HepG2 (cell line): ENCODE results near the gene BAHD1. TPM values are rescaled to one million over a fixed set of nuclear protein-coding genes. Genes with fewer than 3 reads are reported as not detected.

Source experiments
- ATAC-seq: fragments of 200-7000 bp; cut with Tn5 transposase; 3 replicates; pipeline ENCODE4 v1.9.1; 2020; ENCODE audit warnings: mild to moderate bottlenecking, moderate library complexity
- BruUV-seq: library from RNA; stranded (reverse); fragments of 400-500 nt; replicated peaks from 2 replicates; lab custom pipeline; 2021; lab: Mats Ljungman, UMichigan
- CTCF ChIA-PET: fragments of 300-600 bp; formaldehyde crosslinking; extraction: SDS; loops from one replicate; lab custom pipeline; 2021; ENCODE audit warnings: low total read pairs, inconsistent platforms, low intra/inter-chr PET ratio; lab: Yijun Ruan, JAX
- POLR2A ChIA-PET: fragments of 350-600 bp; sonication (Branson Sonifier 250); formaldehyde crosslinking; loops from one replicate; lab custom pipeline; 2020; ENCODE audit warnings: antibody characterized with exemption, inconsistent platforms; lab: Yijun Ruan, JAX
- DNase-seq: peaks from one replicate; pipeline ENCODE4 v3.0.0-alpha.2; 2015; ENCODE audit warnings: low spot score
- FAIRE-seq: peaks from 3 replicates; lab custom pipeline; 2011; peaks lifted over from hg19 to GRCh38; lab: Jason Lieb, UNC
- H2AFZ ChIP-seq: one replicate; pipeline ENCODE4 v1.6.1; 2011; ENCODE audit warnings: low read length, inconsistent platforms
- H3K27ac ChIP-seq: fragments of 300-600 bp; 3 replicates; pipeline ENCODE4 v1.8.0; 2011; ENCODE audit warnings: mixed run types, mild to moderate bottlenecking, mixed read lengths, low read length, inconsistent platforms; ENCODE audit not compliant: insufficient read depth; ENCODE audit errors: extremely low read length
- H3K27me3 ChIP-seq, 2 experiments: fragments of 200-600 bp in 1 of 2; 2 replicates in 1 of 2; 3 replicates in 1 of 2; pipeline versions ENCODE4 v1.6.0 to v1.8.0; 2011; ENCODE audit warnings: low read length in 2 of 2, mild to moderate bottlenecking in 2 of 2, moderate library complexity in 2 of 2, inconsistent platforms in 1 of 2; ENCODE audit not compliant: insufficient read depth in 2 of 2, control insufficient read depth in 1 of 2
- H3K36me3 ChIP-seq, 2 experiments: fragments of 200-600 bp in 1 of 2; replicated peaks in 1 of 2; 2 replicates in 1 of 2; 3 replicates in 1 of 2; pipeline versions ENCODE4 v1.5.1 to v1.8.0; 2011; ENCODE audit warnings: low read length in 2 of 2, inconsistent platforms in 1 of 2; ENCODE audit not compliant: insufficient read depth in 2 of 2, control insufficient read depth in 1 of 2
- H3K4me1 ChIP-seq: 2 replicates; pipeline ENCODE4 v1.5.1; 2012; ENCODE audit warnings: low read length, inconsistent platforms; ENCODE audit not compliant: insufficient read depth
- H3K4me2 ChIP-seq: 2 replicates; pipeline ENCODE4 v1.6.0; 2011; ENCODE audit warnings: low read depth, low read length, inconsistent platforms
- H3K4me3 ChIP-seq, 3 experiments: fragments of 200-600 bp in 1 of 3; sonication (generic), shearing (Covaris generic) in 1 of 3; replicated peaks in 1 of 3; 2 replicates each; pipeline ENCODE4 v1.5.1; 2011 to 2016; ENCODE audit warnings: low read length in 3 of 3, inconsistent platforms in 2 of 3, low read depth in 2 of 3, mild to moderate bottlenecking in 2 of 3, control low read depth in 1 of 3, mixed read lengths in 1 of 3; ENCODE audit not compliant: insufficient read depth in 1 of 3
- H3K79me2 ChIP-seq: one replicate; pipeline ENCODE4 v1.6.1; 2011; ENCODE audit warnings: low read length, inconsistent platforms; ENCODE audit not compliant: insufficient read depth
- H3K9ac ChIP-seq: 2 replicates; pipeline ENCODE4 v1.6.0; 2011; ENCODE audit warnings: mild to moderate bottlenecking, low read depth, low read length, inconsistent platforms; ENCODE audit not compliant: insufficient read depth
- H3K9me3 ChIP-seq: 2 replicates; pipeline ENCODE4 v1.5.1; 2012; ENCODE audit warnings: mild to moderate bottlenecking, low read length
- H4K20me1 ChIP-seq: 2 replicates; pipeline ENCODE4 v1.6.0; 2011; ENCODE audit warnings: inconsistent platforms, mild to moderate bottlenecking, low read length, moderate library complexity; ENCODE audit not compliant: insufficient read depth
- CSRNP1 ChIP-seq: sonication (generic); formaldehyde crosslinking; IDR thresholded peaks from 2 replicates; pipeline ENCODE4 v1.8.1; 2023; ENCODE audit warnings: mild to moderate bottlenecking, missing genetic modification reagents
- DNMT1 ChIP-seq: sonication (generic); formaldehyde crosslinking; IDR thresholded peaks from 2 replicates; pipeline ENCODE4 v1.5.1; 2020; ENCODE audit warnings: mild to moderate bottlenecking, missing genetic modification reagents
- EP300 ChIP-seq, 3 experiments: sonication (generic) in 1 of 3; formaldehyde crosslinking in 1 of 3; IDR thresholded peaks; 2 replicates each; pipeline versions ENCODE4 v1.5.1 to v1.6.1; 2011 to 2020; ENCODE audit warnings: low read depth in 2 of 3, low read length in 2 of 3, borderline replicate concordance in 1 of 3, improper control_type of control experiment in 1 of 3, mild to moderate bottlenecking in 1 of 3, missing genetic modification reagents in 1 of 3, moderate library complexity in 1 of 3
- MLXIP ChIP-seq: sonication (generic); formaldehyde crosslinking; IDR thresholded peaks from 2 replicates; pipeline ENCODE4 v1.9.0; 2021; ENCODE audit warnings: missing genetic modification reagents, borderline replicate concordance
- MNT ChIP-seq: fragments of 450-650 bp; IDR thresholded peaks from 2 replicates; pipeline ENCODE4 v1.6.1; 2016
- PAXIP1 ChIP-seq: sonication (generic); formaldehyde crosslinking; conservative IDR thresholded peaks from 2 replicates; pipeline ENCODE4 v1.4.0; 2020; ENCODE audit warnings: mild to moderate bottlenecking, missing genetic modification reagents, moderate library complexity
- RBAK ChIP-seq: sonication (generic); formaldehyde crosslinking; IDR thresholded peaks from 2 replicates; pipeline ENCODE4 v1.5.1; 2020; ENCODE audit warnings: mild to moderate bottlenecking, missing genetic modification reagents
- TEF ChIP-seq: sonication (generic); formaldehyde crosslinking; IDR thresholded peaks from 2 replicates; pipeline ENCODE4 v1.5.0; 2020; ENCODE audit warnings: missing genetic modification reagents
- ZBTB42 ChIP-seq: sonication (generic); formaldehyde crosslinking; IDR thresholded peaks from 2 replicates; pipeline ENCODE4 v1.5.0; 2020; ENCODE audit warnings: mild to moderate bottlenecking, missing genetic modification reagents
- ZNF101 ChIP-seq: sonication (generic); formaldehyde crosslinking; IDR thresholded peaks from 2 replicates; pipeline ENCODE4 v1.4.0; 2020; ENCODE audit warnings: mild to moderate bottlenecking, low read depth, missing genetic modification reagents, borderline replicate concordance
- ZNF496 ChIP-seq: sonication (generic); formaldehyde crosslinking; IDR thresholded peaks from 2 replicates; pipeline ENCODE4 v1.8.1; 2023; ENCODE audit warnings: mild to moderate bottlenecking, moderate library complexity, missing genetic modification reagents; ENCODE audit not compliant: insufficient replicate concordance
- ZNF619 ChIP-seq: sonication (generic); formaldehyde crosslinking; IDR thresholded peaks from 2 replicates; pipeline ENCODE4 v1.4.0; 2020; ENCODE audit warnings: mild to moderate bottlenecking, missing genetic modification reagents
- ZNF746 ChIP-seq: sonication (generic); formaldehyde crosslinking; IDR thresholded peaks from 2 replicates; pipeline ENCODE4 v1.8.0; 2022; ENCODE audit warnings: mild to moderate bottlenecking, missing genetic modification reagents
- WGBS: methylation state at CpG from one replicate; pipeline ENCODE4 v1.1.6; 2017; ENCODE audit warnings: low lambda C conversion rate; 5-methylcytosine and 5-hydroxymethylcytosine counted together
- in situ Hi-C: cut with HindIII; loops from 2 replicates; pipeline ENCODE4 v1.10.0; 2017; ENCODE audit warnings: low pct_unique_long_range_greater_than_20kb; ENCODE audit not compliant: extremely low pct_ligation_motif_present
- intact Hi-C: fragments of 100-400 bp; cut with micrococcal nuclease; formaldehyde crosslinking; loops from one replicate; pipeline ENCODE4 v1.10.0; 2022; ENCODE audit not compliant: unreplicated experiment
- polyA plus RNA-seq, 8 experiments: library from polyadenylated mRNA; depleted of rRNA in 3 of 8; stranded (reverse) in 7 of 8; unstranded in 1 of 8; fragments of >200 nt; fragmentation: Illumina TruSeq in 4 of 8; extraction: Trizol in 4 of 8; gene quantifications; 2 replicates each; pipeline versions ENCODE4 v1.2.1 to v1.2.3, GENCODE V29; 2011 to 2016; ENCODE audit warnings: low read depth in 4 of 8, missing spikeins in 1 of 8, mixed read lengths in 1 of 8; ENCODE audit not compliant: insufficient read depth in 1 of 8
- total RNA-seq, 5 experiments: library from RNA; depleted of rRNA; stranded (reverse); fragments of >200 nt; fragmentation: Illumina TruSeq; extraction: Trizol; gene quantifications; 2 replicates each; pipeline ENCODE4 v1.2.3, GENCODE V29; 2016; ENCODE audit warnings: low read depth in 1 of 5

Gene BAHD1
- total and polyA plus RNA-seq, 2 of the 13 experiments (the other 11 are each of a cell fraction or from before 2014, with no cell fraction given), result 3.3 to 8.7 TPM

- no peak overlapping the region for H2AFZ ChIP-seq
- no peaks in the 10 kb centered on the region for H3K9me3 ChIP-seq
- no peak for ATAC-seq
- WGBS, result 7% methylated on average over 1 of the region's 1 CpG
- BruUV-seq, result no TSS peak
- intact Hi-C loops (loop anchor here (5.0 kb wide), 2 partner anchors 36 to 66 kb away; partner anchors contain the start of genes BAHD1 and CHST14), in situ Hi-C loops (no loop called here)
- no peaks in the 10 kb centered on the region for H4K20me1 ChIP-seq
- H3K4me1 ChIP-seq, result peaks cover 28% of the 10 kb centered on the region
- H3K4me2 ChIP-seq, result no peak overlapping the region
- FAIRE-seq, result no peak
- DNase-seq, result no peak
- ChIA-PET CTCF (no interaction called here), POLR2A (no interaction called here)
- H3K79me2 ChIP-seq, result no peaks in the 10 kb centered on the region
- H3K9ac ChIP-seq, result no peak overlapping the region
- H3K27ac ChIP-seq, result no peak overlapping the region
- no peaks in the 10 kb centered on the region for H3K36me3 ChIP-seq
- no peak overlapping the region for H3K4me3 ChIP-seq
- H3K27me3 ChIP-seq, result peaks cover 4 to 25% of the 10 kb centered on the region in 2 experiments; a peak in 4 of 5 replicates
- TF ChIP-seq ZBTB42 (CRISPR knock-in tag) (no peak), ZNF619 (CRISPR knock-in tag) (no peak), MNT (no peak), EP300 (IDR thresholded peaks at IDR 0.05; ENCODE audit: low read depth in 2 of 2, low read length in 2 of 2) (no peak), EP300 (CRISPR knock-in tag; IDR thresholded peaks at IDR 0.05; ENCODE audit: borderline replicate concordance) (no peak), ZNF101 (CRISPR knock-in tag) (no peak), ZNF746 (CRISPR knock-in tag) (no peak), TEF (CRISPR knock-in tag) (no peak), ZNF496 (CRISPR knock-in tag) (no peak), DNMT1 (CRISPR knock-in tag) (no peak), MLXIP (no peak), RBAK (CRISPR knock-in tag) (no peak), CSRNP1 (CRISPR knock-in tag) (no peak), PAXIP1 (CRISPR knock-in tag) (no peak)
These were observed 67.5 kb downstream of the BAHD1 start for GRCh38 chr15:40508216-40508615.
